Measurements from ENCODE around the gene UCHL1.
A peak's percentile ranks its signal among the peaks of the same experiment; 100 is the strongest.

Gene UCHL1

GRCh38 chr4:41219421-41219950 is 37.2 kb upstream of the UCHL1 start:
- Histone ChIP-seq H3K79me2 (ENCODE audit: control insufficient read depth, low read length) (peaks cover 9% of the 10 kb centered on the region; the same call in 1 of the 2 replicates), H3F3A (ENCODE audit: control insufficient read depth, insufficient read depth) (peaks cover 5% of the 10 kb centered on the region; the same call in 1 of the 2 replicates), H3K9me2 (replicated peaks; ENCODE audit: control insufficient read depth, low read length) (no peaks in the 10 kb centered on the region), H3K4me1 (ENCODE audit: control insufficient read depth, low read length) (peaks cover 23% of the 10 kb centered on the region), H3K36me3 (ENCODE audit: control insufficient read depth, low read length) (no peaks in the 10 kb centered on the region), H3K4me3 (ENCODE audit: low read length) (no peak overlapping the region), H3K27me3 (ENCODE audit: control insufficient read depth, low read length) (peaks cover 3% of the 10 kb centered on the region; the same call in 1 of the 2 replicates), H3K9me3 (ENCODE audit: control insufficient read depth, insufficient read depth, low read length) (no peaks in the 10 kb centered on the region), H3K27ac (ENCODE audit: low read depth, low read length) (no peak overlapping the region), H3K4me2 (ENCODE audit: low read length) (no peak overlapping the region), H4K20me1 (ENCODE audit: control insufficient read depth, insufficient read depth, low read depth, low read length) (no peaks in the 10 kb centered on the region)
- no peak for TF ChIP-seq CTCF (IDR thresholded peaks at IDR 0.05; ENCODE audit: low read depth, low read length, poor library complexity, severe bottlenecking)

- Histone ChIP-seq H3K36me3 (ENCODE audit: control insufficient read depth, low read length) (no peaks in the 10 kb centered on the region), H3K79me2 (ENCODE audit: control insufficient read depth, low read length) (no peaks in the 10 kb centered on the region), H4K20me1 (ENCODE audit: control insufficient read depth, insufficient read depth, low read depth, low read length) (no peaks in the 10 kb centered on the region), H3K27me3 (ENCODE audit: control insufficient read depth, low read length) (peaks cover 3% of the 10 kb centered on the region), H3K4me3 (ENCODE audit: low read length) (no peak overlapping the region), H3K27ac (ENCODE audit: low read depth, low read length) (no peak overlapping the region), H3K9me2 (replicated peaks; ENCODE audit: control insufficient read depth, low read length) (no peaks in the 10 kb centered on the region), H3K4me2 (ENCODE audit: low read length) (no peak overlapping the region), H3K4me1 (ENCODE audit: control insufficient read depth, low read length) (peaks cover 3% of the 10 kb centered on the region), H3K9me3 (ENCODE audit: control insufficient read depth, insufficient read depth, low read length) (no peaks in the 10 kb centered on the region), H3F3A (ENCODE audit: control insufficient read depth, insufficient read depth) (no peaks in the 10 kb centered on the region; the same call in 1 of the 2 replicates)
- no peak for TF ChIP-seq EZH2phosphoT487 (IDR thresholded peaks at IDR 0.05; ENCODE audit: borderline replicate concordance, low read length)
These were observed 34.7 kb upstream of the UCHL1 start for GRCh38 chr4:41221850-41222645.

- no peak overlapping the region for H3K4me2 ChIP-seq (ENCODE audit: low read length)
- peaks cover 4% of the 10 kb centered on the region for H3K27me3 ChIP-seq (ENCODE audit: control insufficient read depth, low read length)
- no peak overlapping the region for H3K4me3 ChIP-seq (ENCODE audit: low read length)
- H3K4me1 ChIP-seq (ENCODE audit: control insufficient read depth, low read length): peaks cover 7% of the 10 kb centered on the region; the same call in 1 of the 2 replicates
- no peaks in the 10 kb centered on the region for H3F3A ChIP-seq (ENCODE audit: control insufficient read depth, insufficient read depth)
- H3K79me2 ChIP-seq (ENCODE audit: control insufficient read depth, low read length): no peaks in the 10 kb centered on the region
- TF ChIP-seq EZH2phosphoT487 (IDR thresholded peaks at IDR 0.05; ENCODE audit: borderline replicate concordance, low read length): no peak
- TF ChIP-seq CTCF (IDR thresholded peaks at IDR 0.05; ENCODE audit: low read depth, low read length, poor library complexity, severe bottlenecking): no peak
- no peaks in the 10 kb centered on the region for H3K9me3 ChIP-seq (ENCODE audit: control insufficient read depth, insufficient read depth, low read length)
- H3K9me2 ChIP-seq (replicated peaks; ENCODE audit: control insufficient read depth, low read length): no peaks in the 10 kb centered on the region
- H3K27ac ChIP-seq (ENCODE audit: low read depth, low read length): no peak overlapping the region
- no peaks in the 10 kb centered on the region for H3K36me3 ChIP-seq (ENCODE audit: control insufficient read depth, low read length)
- no peaks in the 10 kb centered on the region for H4K20me1 ChIP-seq (ENCODE audit: control insufficient read depth, insufficient read depth, low read depth, low read length)
These were observed 28.8 kb upstream of the UCHL1 start for GRCh38 chr4:41227902-41228301.

- Histone ChIP-seq H3K4me2 (ENCODE audit: low read length) (no peak overlapping the region), H3K9me3 (ENCODE audit: control insufficient read depth, insufficient read depth, low read length) (no peaks in the 10 kb centered on the region), H3F3A (ENCODE audit: control insufficient read depth, insufficient read depth) (no peaks in the 10 kb centered on the region), H3K27ac (ENCODE audit: low read depth, low read length) (no peak overlapping the region), H3K27me3 (ENCODE audit: control insufficient read depth, low read length) (peaks cover 4% of the 10 kb centered on the region; the same call in 1 of the 2 replicates), H3K9me2 (replicated peaks; ENCODE audit: control insufficient read depth, low read length) (no peaks in the 10 kb centered on the region), H3K36me3 (ENCODE audit: control insufficient read depth, low read length) (no peaks in the 10 kb centered on the region), H3K4me3 (ENCODE audit: low read length) (no peak overlapping the region), H4K20me1 (ENCODE audit: control insufficient read depth, insufficient read depth, low read depth, low read length) (no peaks in the 10 kb centered on the region), H3K79me2 (ENCODE audit: control insufficient read depth, low read length) (no peaks in the 10 kb centered on the region), H3K4me1 (ENCODE audit: control insufficient read depth, low read length) (peaks cover 7% of the 10 kb centered on the region; the same call in 1 of the 2 replicates)
- no peak for TF ChIP-seq EZH2phosphoT487 (IDR thresholded peaks at IDR 0.05; ENCODE audit: borderline replicate concordance, low read length)
- peak; percentile 67 for TF ChIP-seq CTCF (IDR thresholded peaks at IDR 0.05; ENCODE audit: low read depth, low read length, poor library complexity, severe bottlenecking)
These were observed 24.3 kb upstream of the UCHL1 start for GRCh38 chr4:41232406-41232805.
